H9 (cell line): ENCODE data around the gene ZMYM2. TPM values are rescaled to one million over a fixed set of nuclear protein-coding genes. Genes with fewer than 3 reads are reported as not detected.

Source experiments
- DNase-seq: peaks from one replicate; pipeline ENCODE4 v3.0.0-alpha.2; 2017
- H2AFZ ChIP-seq: one replicate; pipeline ENCODE4 v1.6.1; 2013; ENCODE audit warnings: mild to moderate bottlenecking, low read length, control low read depth, moderate library complexity
- H2AK5ac ChIP-seq: 2 replicates; pipeline ENCODE4 v1.6.1; 2013; ENCODE audit warnings: low read length, control low read depth, mixed read lengths; ENCODE audit not compliant: insufficient read length
- H2BK120ac ChIP-seq: one replicate; pipeline ENCODE4 v1.6.1; 2013; ENCODE audit warnings: low read depth, mild to moderate bottlenecking, low read length, control low read depth, inconsistent platforms; ENCODE audit not compliant: poor library complexity, severe bottlenecking
- H2BK12ac ChIP-seq: 2 replicates; pipeline ENCODE4 v1.6.1; 2013; ENCODE audit warnings: low read length, control low read depth, mixed read lengths, low read depth; ENCODE audit not compliant: insufficient read length
- H2BK15ac ChIP-seq: 2 replicates; pipeline ENCODE4 v1.6.1; 2013; ENCODE audit warnings: low read depth, low read length, control low read depth
- H2BK20ac ChIP-seq: one replicate; pipeline ENCODE4 v1.6.1; 2013; ENCODE audit warnings: low read depth, mild to moderate bottlenecking, low read length, control low read depth, inconsistent platforms; ENCODE audit not compliant: poor library complexity, severe bottlenecking
- H2BK5ac ChIP-seq: 2 replicates; pipeline ENCODE4 v1.6.1; 2013; ENCODE audit warnings: low read length, control low read depth, mixed read lengths; ENCODE audit not compliant: insufficient read length
- H3K14ac ChIP-seq: 2 replicates; pipeline ENCODE4 v1.6.1; 2013; ENCODE audit warnings: low read length, control low read depth; ENCODE audit not compliant: insufficient read depth
- H3K18ac ChIP-seq: 2 replicates; pipeline ENCODE4 v1.6.1; 2013; ENCODE audit warnings: low read depth, mild to moderate bottlenecking, mixed read lengths, low read length, control low read depth; ENCODE audit not compliant: insufficient read length
- H3K23ac ChIP-seq: 2 replicates; pipeline ENCODE4 v1.6.1; 2013; ENCODE audit warnings: low read length, control low read depth, mixed read lengths, low read depth; ENCODE audit not compliant: insufficient read length
- H3K23me2 ChIP-seq: 2 replicates; pipeline ENCODE4 v1.6.1; 2013; ENCODE audit warnings: low read depth, mild to moderate bottlenecking, mixed read lengths, low read length, control low read depth; ENCODE audit not compliant: insufficient read length, poor library complexity, severe bottlenecking
- H3K27ac ChIP-seq: 2 replicates; pipeline ENCODE4 v1.5.1; 2013; ENCODE audit warnings: low read length, control low read depth, mixed read lengths, low read depth; ENCODE audit not compliant: insufficient read length
- H3K27me3 ChIP-seq: 2 replicates; pipeline ENCODE4 v1.6.1; 2013; ENCODE audit warnings: low read length, control low read depth, inconsistent platforms; ENCODE audit not compliant: insufficient read depth
- H3K4ac ChIP-seq: 2 replicates; pipeline ENCODE4 v1.6.1; 2013; ENCODE audit warnings: low read depth, mild to moderate bottlenecking, control low read depth, inconsistent platforms, low read length, moderate library complexity
- H3K4me1 ChIP-seq: 2 replicates; pipeline ENCODE4 v1.6.1; 2013; ENCODE audit warnings: low read length, control low read depth, inconsistent platforms; ENCODE audit not compliant: insufficient read depth
- H3K4me2 ChIP-seq: 2 replicates; pipeline ENCODE4 v1.6.1; 2013; ENCODE audit warnings: low read length, control low read depth, mixed read lengths; ENCODE audit not compliant: insufficient read length, insufficient read depth
- H3K56ac ChIP-seq: 2 replicates; pipeline ENCODE4 v1.6.1; 2013; ENCODE audit warnings: low read depth, mild to moderate bottlenecking, mixed read lengths, low read length, control low read depth; ENCODE audit not compliant: insufficient read length
- H3K79me1 ChIP-seq: 2 replicates; pipeline ENCODE4 v1.6.1; 2013; ENCODE audit warnings: low read depth, mild to moderate bottlenecking, moderate library complexity, low read length, control low read depth, inconsistent platforms; ENCODE audit not compliant: insufficient read depth, poor library complexity, severe bottlenecking
- H3K79me2 ChIP-seq: 2 replicates; pipeline ENCODE4 v1.6.1; 2013; ENCODE audit warnings: low read length, control low read depth, inconsistent platforms; ENCODE audit not compliant: insufficient read depth
- H3K9ac ChIP-seq: 2 replicates; pipeline ENCODE4 v1.6.1; 2013; ENCODE audit warnings: low read length, control low read depth, mixed read lengths; ENCODE audit not compliant: insufficient read length; ENCODE audit errors: extremely low read depth
- H3K9me3 ChIP-seq: one replicate; pipeline ENCODE4 v1.6.1; 2013; ENCODE audit warnings: low read depth, low read length, inconsistent platforms; ENCODE audit not compliant: control insufficient read depth
- H3T11ph ChIP-seq: one replicate; pipeline ENCODE4 v1.6.1; 2013; ENCODE audit warnings: mild to moderate bottlenecking, low read length, control low read depth, inconsistent platforms
- H4K20me1 ChIP-seq: one replicate; pipeline ENCODE4 v1.6.1; 2013; ENCODE audit not compliant: control insufficient read depth, insufficient read length, insufficient read depth
- H4K5ac ChIP-seq: 2 replicates; pipeline ENCODE4 v1.6.1; 2013; ENCODE audit warnings: low read depth, mild to moderate bottlenecking, mixed read lengths, low read length, control low read depth; ENCODE audit not compliant: insufficient read length
- H4K8ac ChIP-seq: replicated peaks from 2 replicates; pipeline ENCODE4 v1.6.1; 2013; ENCODE audit warnings: low read length, control low read depth, mixed read lengths, low read depth; ENCODE audit not compliant: insufficient read length
- H4K91ac ChIP-seq: 2 replicates; pipeline ENCODE4 v1.6.1; 2013; ENCODE audit warnings: low read depth, mild to moderate bottlenecking, moderate library complexity, mixed read lengths, low read length, control low read depth; ENCODE audit not compliant: insufficient read length
- H3K27ac Mint-ChIP-seq, 3 experiments: 2 replicates in 2 of 3; 3 replicates in 1 of 3; pipeline ENCODE4 v1.8.0; 2020 to 2021; ENCODE audit warnings: mixed read lengths in 3 of 3, mild to moderate bottlenecking in 1 of 3, moderate library complexity in 1 of 3
- H3K27me3 Mint-ChIP-seq: 2 replicates; pipeline ENCODE4 v1.8.0; 2021; ENCODE audit warnings: low read depth, mild to moderate bottlenecking, moderate library complexity, mixed read lengths
- H3K36me3 Mint-ChIP-seq, 3 experiments: 2 replicates in 2 of 3; 3 replicates in 1 of 3; pipeline ENCODE4 v1.8.0; 2020 to 2021; ENCODE audit warnings: low read depth in 3 of 3, mixed read lengths in 3 of 3; ENCODE audit not compliant: insufficient read depth in 1 of 3
- H3K4me1 Mint-ChIP-seq, 2 experiments: 2 replicates each; pipeline ENCODE4 v1.8.0; 2020; ENCODE audit warnings: mixed read lengths in 2 of 2
- H3K4me3 Mint-ChIP-seq, 2 experiments: 2 replicates in 1 of 2; 3 replicates in 1 of 2; pipeline ENCODE4 v1.8.0; 2020 to 2021; ENCODE audit warnings: mild to moderate bottlenecking in 2 of 2, mixed read lengths in 2 of 2, moderate library complexity in 1 of 2
- H3K9me3 Mint-ChIP-seq, 2 experiments: 2 replicates in 1 of 2; 3 replicates in 1 of 2; pipeline ENCODE4 v1.8.0; 2020; ENCODE audit warnings: mild to moderate bottlenecking in 2 of 2, mixed read lengths in 2 of 2, moderate library complexity in 1 of 2
- CTCF ChIP-seq: fragments of 200-600 bp; sonication (generic); conservative IDR thresholded peaks from 3 replicates; pipeline ENCODE4 v1.8.0; 2021; ENCODE audit warnings: antibody characterized with exemption, mild to moderate bottlenecking
- WGBS: extraction: QIAGEN DNeasy Blood & Tissue Kit; methylation state at CpG from one replicate; pipeline ENCODE4 v1.1.7; 2013; ENCODE audit warnings: missing lambda C conversion rate, low lambda C conversion rate, mixed read lengths; ENCODE audit not compliant: insufficient read length; ENCODE audit errors: extremely low coverage; 5-methylcytosine and 5-hydroxymethylcytosine counted together
- total RNA-seq: library from RNA; stranded (reverse); gene quantifications from 2 replicates; pipeline ENCODE4 v1.2.1, GENCODE V29; 2021

Gene ZMYM2
- total RNA-seq, 1 experiment from 2014 or later = 173 TPM

GRCh38 chr13:20105161-20105689, 146.7 kb downstream of the ZMYM2 start:
- Mint-ChIP-seq H3K27ac (0 out of 7 replicates have a peak overlapping the region, but pooled peaks of 1 of the 3 experiments have one; percentile 46), H3K9me3 (no peaks in the 10 kb centered on the region), H3K4me3 (no peak overlapping the region), H3K36me3 (no peaks in the 10 kb centered on the region), H3K4me1 (peaks cover 12 to 17% of the 10 kb centered on the region in 2 experiments), H3K27me3 (peaks cover 19% of the 10 kb centered on the region)
- Histone ChIP-seq H3K18ac (no peak overlapping the region), H3K9me3 (no peaks in the 10 kb centered on the region), H3K56ac (no peak overlapping the region), H2AK5ac (no peak overlapping the region), H4K5ac (no peak overlapping the region), H4K20me1 (no peaks in the 10 kb centered on the region), H3K4ac (no peak overlapping the region), H3K9ac (no peak overlapping the region), H2BK5ac (no peak overlapping the region), H4K8ac (no peak overlapping the region), H2BK15ac (no peak overlapping the region), H3T11ph (no peak overlapping the region), H2BK12ac (no peak overlapping the region), H2BK120ac (no peak overlapping the region), H3K4me1 (peaks cover 2% of the 10 kb centered on the region; the same call in 1 of the 2 replicates), H3K14ac (no peak overlapping the region), H3K23ac (no peak overlapping the region), H3K79me2 (no peaks in the 10 kb centered on the region), H3K27ac (no peak overlapping the region), H3K23me2 (no peaks in the 10 kb centered on the region), H2AFZ (no peak overlapping the region), H3K79me1 (no peaks in the 10 kb centered on the region), H4K91ac (no peak overlapping the region), H3K4me2 (no peak overlapping the region), H2BK20ac (no peak overlapping the region), H3K27me3 (no peaks in the 10 kb centered on the region)
- no peak for DNase-seq
- no CpG with 5 or more reads among the region's 13 CpGs for WGBS
- TF ChIP-seq CTCF = no peak
